A673 (cell line): Measurements from ENCODE around the gene MBD3L2.
"Not testable (repeated sequence)": the region's sequence is repeated elsewhere in the genome, so short reads cannot be mapped to it uniquely, and the experiment has no call there.

Experiments
- CTCF ChIP-seq: fragments of 300-800, 200-600 bp; sonication (generic); conservative IDR thresholded peaks from 2 replicates; pipeline ENCODE4 v1.5.1; 2017; ENCODE audit warnings: low read depth, mild to moderate bottlenecking, antibody characterized with exemption, low read length, moderate library complexity, mixed read lengths
- EZH2 ChIP-seq: fragments of 200-600 bp; sonication (generic); IDR thresholded peaks from 2 replicates; pipeline ENCODE4 v1.6.1; 2017; ENCODE audit warnings: borderline replicate concordance, low read depth, mild to moderate bottlenecking, mixed read lengths, antibody characterized with exemption, low read length; ENCODE audit not compliant: poor library complexity, severe bottlenecking

- not testable (repeated sequence) for TF ChIP-seq CTCF, EZH2
These were observed 7.6 kb upstream of the MBD3L2 start for GRCh38 chr19:7041563-7041962.
